H9 (cell line): ENCODE data around the gene CHCHD6. TPM values are rescaled to one million over a fixed set of nuclear protein-coding genes. Genes with fewer than 3 reads are reported as not detected.

ENCODE experiments used
- DNase-seq: peaks from one replicate; pipeline ENCODE4 v3.0.0-alpha.2; 2017
- H2AFZ ChIP-seq: one replicate; pipeline ENCODE4 v1.6.1; 2013; ENCODE audit warnings: mild to moderate bottlenecking, low read length, control low read depth, moderate library complexity
- H2AK5ac ChIP-seq: 2 replicates; pipeline ENCODE4 v1.6.1; 2013; ENCODE audit warnings: low read length, control low read depth, mixed read lengths; ENCODE audit not compliant: insufficient read length
- H2BK120ac ChIP-seq: one replicate; pipeline ENCODE4 v1.6.1; 2013; ENCODE audit warnings: low read depth, mild to moderate bottlenecking, low read length, control low read depth, inconsistent platforms; ENCODE audit not compliant: poor library complexity, severe bottlenecking
- H2BK12ac ChIP-seq: 2 replicates; pipeline ENCODE4 v1.6.1; 2013; ENCODE audit warnings: low read length, control low read depth, mixed read lengths, low read depth; ENCODE audit not compliant: insufficient read length
- H2BK15ac ChIP-seq: 2 replicates; pipeline ENCODE4 v1.6.1; 2013; ENCODE audit warnings: low read depth, low read length, control low read depth
- H2BK20ac ChIP-seq: one replicate; pipeline ENCODE4 v1.6.1; 2013; ENCODE audit warnings: low read depth, mild to moderate bottlenecking, low read length, control low read depth, inconsistent platforms; ENCODE audit not compliant: poor library complexity, severe bottlenecking
- H2BK5ac ChIP-seq: 2 replicates; pipeline ENCODE4 v1.6.1; 2013; ENCODE audit warnings: low read length, control low read depth, mixed read lengths; ENCODE audit not compliant: insufficient read length
- H3K14ac ChIP-seq: 2 replicates; pipeline ENCODE4 v1.6.1; 2013; ENCODE audit warnings: low read length, control low read depth; ENCODE audit not compliant: insufficient read depth
- H3K18ac ChIP-seq: 2 replicates; pipeline ENCODE4 v1.6.1; 2013; ENCODE audit warnings: low read depth, mild to moderate bottlenecking, mixed read lengths, low read length, control low read depth; ENCODE audit not compliant: insufficient read length
- H3K23ac ChIP-seq: 2 replicates; pipeline ENCODE4 v1.6.1; 2013; ENCODE audit warnings: low read length, control low read depth, mixed read lengths, low read depth; ENCODE audit not compliant: insufficient read length
- H3K23me2 ChIP-seq: 2 replicates; pipeline ENCODE4 v1.6.1; 2013; ENCODE audit warnings: low read depth, mild to moderate bottlenecking, mixed read lengths, low read length, control low read depth; ENCODE audit not compliant: insufficient read length, poor library complexity, severe bottlenecking
- H3K27ac ChIP-seq: 2 replicates; pipeline ENCODE4 v1.5.1; 2013; ENCODE audit warnings: low read length, control low read depth, mixed read lengths, low read depth; ENCODE audit not compliant: insufficient read length
- H3K27me3 ChIP-seq: 2 replicates; pipeline ENCODE4 v1.6.1; 2013; ENCODE audit warnings: low read length, control low read depth, inconsistent platforms; ENCODE audit not compliant: insufficient read depth
- H3K4ac ChIP-seq: 2 replicates; pipeline ENCODE4 v1.6.1; 2013; ENCODE audit warnings: low read depth, mild to moderate bottlenecking, control low read depth, inconsistent platforms, low read length, moderate library complexity
- H3K4me1 ChIP-seq: 2 replicates; pipeline ENCODE4 v1.6.1; 2013; ENCODE audit warnings: low read length, control low read depth, inconsistent platforms; ENCODE audit not compliant: insufficient read depth
- H3K4me2 ChIP-seq: 2 replicates; pipeline ENCODE4 v1.6.1; 2013; ENCODE audit warnings: low read length, control low read depth, mixed read lengths; ENCODE audit not compliant: insufficient read length, insufficient read depth
- H3K56ac ChIP-seq: 2 replicates; pipeline ENCODE4 v1.6.1; 2013; ENCODE audit warnings: low read depth, mild to moderate bottlenecking, mixed read lengths, low read length, control low read depth; ENCODE audit not compliant: insufficient read length
- H3K79me1 ChIP-seq: 2 replicates; pipeline ENCODE4 v1.6.1; 2013; ENCODE audit warnings: low read depth, mild to moderate bottlenecking, moderate library complexity, low read length, control low read depth, inconsistent platforms; ENCODE audit not compliant: insufficient read depth, poor library complexity, severe bottlenecking
- H3K79me2 ChIP-seq: 2 replicates; pipeline ENCODE4 v1.6.1; 2013; ENCODE audit warnings: low read length, control low read depth, inconsistent platforms; ENCODE audit not compliant: insufficient read depth
- H3K9ac ChIP-seq: 2 replicates; pipeline ENCODE4 v1.6.1; 2013; ENCODE audit warnings: low read length, control low read depth, mixed read lengths; ENCODE audit not compliant: insufficient read length; ENCODE audit errors: extremely low read depth
- H3K9me3 ChIP-seq: one replicate; pipeline ENCODE4 v1.6.1; 2013; ENCODE audit warnings: low read depth, low read length, inconsistent platforms; ENCODE audit not compliant: control insufficient read depth
- H3T11ph ChIP-seq: one replicate; pipeline ENCODE4 v1.6.1; 2013; ENCODE audit warnings: mild to moderate bottlenecking, low read length, control low read depth, inconsistent platforms
- H4K20me1 ChIP-seq: one replicate; pipeline ENCODE4 v1.6.1; 2013; ENCODE audit not compliant: control insufficient read depth, insufficient read length, insufficient read depth
- H4K5ac ChIP-seq: 2 replicates; pipeline ENCODE4 v1.6.1; 2013; ENCODE audit warnings: low read depth, mild to moderate bottlenecking, mixed read lengths, low read length, control low read depth; ENCODE audit not compliant: insufficient read length
- H4K8ac ChIP-seq: replicated peaks from 2 replicates; pipeline ENCODE4 v1.6.1; 2013; ENCODE audit warnings: low read length, control low read depth, mixed read lengths, low read depth; ENCODE audit not compliant: insufficient read length
- H4K91ac ChIP-seq: 2 replicates; pipeline ENCODE4 v1.6.1; 2013; ENCODE audit warnings: low read depth, mild to moderate bottlenecking, moderate library complexity, mixed read lengths, low read length, control low read depth; ENCODE audit not compliant: insufficient read length
- H3K27ac Mint-ChIP-seq, 3 experiments: 2 replicates in 2 of 3; 3 replicates in 1 of 3; pipeline ENCODE4 v1.8.0; 2020 to 2021; ENCODE audit warnings: mixed read lengths in 3 of 3, mild to moderate bottlenecking in 1 of 3, moderate library complexity in 1 of 3
- H3K27me3 Mint-ChIP-seq: 2 replicates; pipeline ENCODE4 v1.8.0; 2021; ENCODE audit warnings: low read depth, mild to moderate bottlenecking, moderate library complexity, mixed read lengths
- H3K36me3 Mint-ChIP-seq, 3 experiments: 2 replicates in 2 of 3; 3 replicates in 1 of 3; pipeline ENCODE4 v1.8.0; 2020 to 2021; ENCODE audit warnings: low read depth in 3 of 3, mixed read lengths in 3 of 3; ENCODE audit not compliant: insufficient read depth in 1 of 3
- H3K4me1 Mint-ChIP-seq, 2 experiments: 2 replicates each; pipeline ENCODE4 v1.8.0; 2020; ENCODE audit warnings: mixed read lengths in 2 of 2
- H3K4me3 Mint-ChIP-seq, 2 experiments: 2 replicates in 1 of 2; 3 replicates in 1 of 2; pipeline ENCODE4 v1.8.0; 2020 to 2021; ENCODE audit warnings: mild to moderate bottlenecking in 2 of 2, mixed read lengths in 2 of 2, moderate library complexity in 1 of 2
- H3K9me3 Mint-ChIP-seq, 2 experiments: 2 replicates in 1 of 2; 3 replicates in 1 of 2; pipeline ENCODE4 v1.8.0; 2020; ENCODE audit warnings: mild to moderate bottlenecking in 2 of 2, mixed read lengths in 2 of 2, moderate library complexity in 1 of 2
- CTCF ChIP-seq: fragments of 200-600 bp; sonication (generic); conservative IDR thresholded peaks from 3 replicates; pipeline ENCODE4 v1.8.0; 2021; ENCODE audit warnings: antibody characterized with exemption, mild to moderate bottlenecking
- WGBS: extraction: QIAGEN DNeasy Blood & Tissue Kit; methylation state at CpG from one replicate; pipeline ENCODE4 v1.1.7; 2013; ENCODE audit warnings: missing lambda C conversion rate, low lambda C conversion rate, mixed read lengths; ENCODE audit not compliant: insufficient read length; ENCODE audit errors: extremely low coverage; 5-methylcytosine and 5-hydroxymethylcytosine counted together
- total RNA-seq: library from RNA; stranded (reverse); gene quantifications from 2 replicates; pipeline ENCODE4 v1.2.1, GENCODE V29; 2021

CHCHD6 gene
- total RNA-seq, 1 experiment from 2014 or later = 34.2 TPM

- Histone ChIP-seq H3K18ac (no peak overlapping the region), H3T11ph (no peak overlapping the region), H3K27me3 (no peaks in the 10 kb centered on the region), H3K14ac (no peak overlapping the region; the same call in 1 of the 2 replicates), H3K23me2 (no peaks in the 10 kb centered on the region), H2BK120ac (no peak overlapping the region), H3K79me2 (no peaks in the 10 kb centered on the region; the same call in 1 of the 2 replicates), H3K4ac (no peak overlapping the region; the same call in 1 of the 2 replicates), H4K20me1 (peaks cover 2% of the 10 kb centered on the region), H4K5ac (no peak overlapping the region), H2AK5ac (no peak overlapping the region), H4K91ac (no peak overlapping the region), H3K4me1 (peaks cover 2% of the 10 kb centered on the region; the same call in 1 of the 2 replicates), H3K56ac (no peak overlapping the region), H4K8ac (no peak overlapping the region), H3K4me2 (no peak overlapping the region), H3K9me3 (no peaks in the 10 kb centered on the region), H2AFZ (no peak overlapping the region), H3K23ac (no peak overlapping the region), H2BK15ac (no peak overlapping the region), H2BK5ac (no peak overlapping the region), H3K27ac (no peak overlapping the region), H2BK12ac (no peak overlapping the region), H3K9ac (no peak overlapping the region), H3K79me1 (no peaks in the 10 kb centered on the region), H2BK20ac (no peak overlapping the region)
- H3K27me3 Mint-ChIP-seq = no peaks in the 10 kb centered on the region
- peaks cover 2 to 23% (median 13%) of the 10 kb centered on the region in 3 experiments; a peak in 6 of 7 replicates for H3K36me3 Mint-ChIP-seq
- TF ChIP-seq CTCF = 0 out of 3 replicates have a peak, but pooled peaks have one; percentile 32
- no CpG with 5 or more reads among the region's 32 CpGs for WGBS
- peaks cover 11 to 23% of the 10 kb centered on the region in 2 experiments for H3K4me1 Mint-ChIP-seq
- no peaks in the 10 kb centered on the region for H3K9me3 Mint-ChIP-seq
- peak; percentile 55 for DNase-seq
- peak overlapping the region in 1 of 3 experiments; percentile 95; a peak in 1 of 7 replicates for H3K27ac Mint-ChIP-seq
- H3K4me3 Mint-ChIP-seq = no peak overlapping the region
Observed at GRCh38 chr3:127004641-127005397, 300.8 kb downstream of the CHCHD6 start.
